ENCODE measurements around the gene POU3F1. TPM values are rescaled to one million over a fixed set of nuclear protein-coding genes. Genes with fewer than 3 reads are reported as not detected.

Gene POU3F1
- total RNA-seq, 4 donors from 2014 or later: 2.1 to 4.5 (median 2.8) TPM

DNA sequence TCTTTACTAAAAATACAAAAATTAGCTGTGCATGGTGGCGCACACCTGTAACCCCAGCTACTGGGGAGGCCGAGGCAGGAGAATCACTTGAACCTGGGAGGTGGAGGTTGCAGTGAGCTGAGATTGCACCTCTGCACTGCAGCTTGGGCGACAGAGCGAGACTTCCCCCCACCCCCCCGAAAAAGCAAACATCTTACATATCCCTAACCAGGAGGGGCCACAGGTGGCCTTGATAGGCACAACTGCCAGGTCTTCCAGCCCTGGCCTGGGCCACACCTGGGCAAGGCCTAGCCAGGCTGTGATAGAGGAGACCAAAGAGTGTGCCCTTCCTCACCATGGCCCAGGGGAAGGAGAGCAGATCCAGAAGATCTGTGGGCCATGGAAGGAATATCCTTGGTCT is 28.6 kb upstream of the POU3F1 start:
- Histone ChIP-seq H3K27me3 (peaks cover 0 to 34% (median 0%) of the 10 kb centered on the region in 4 donors), H3K4me3 (no peak overlapping the region), H3K9me3 (no peaks in the 10 kb centered on the region), H3K27ac (no peak overlapping the region), H3K4me1 (peaks cover 8 to 48% (median 28%) of the 10 kb centered on the region in 3 donors), H3K36me3 (no peaks in the 10 kb centered on the region)
- no peak for DNase-seq
- TF ChIP-seq, protein P1, sequence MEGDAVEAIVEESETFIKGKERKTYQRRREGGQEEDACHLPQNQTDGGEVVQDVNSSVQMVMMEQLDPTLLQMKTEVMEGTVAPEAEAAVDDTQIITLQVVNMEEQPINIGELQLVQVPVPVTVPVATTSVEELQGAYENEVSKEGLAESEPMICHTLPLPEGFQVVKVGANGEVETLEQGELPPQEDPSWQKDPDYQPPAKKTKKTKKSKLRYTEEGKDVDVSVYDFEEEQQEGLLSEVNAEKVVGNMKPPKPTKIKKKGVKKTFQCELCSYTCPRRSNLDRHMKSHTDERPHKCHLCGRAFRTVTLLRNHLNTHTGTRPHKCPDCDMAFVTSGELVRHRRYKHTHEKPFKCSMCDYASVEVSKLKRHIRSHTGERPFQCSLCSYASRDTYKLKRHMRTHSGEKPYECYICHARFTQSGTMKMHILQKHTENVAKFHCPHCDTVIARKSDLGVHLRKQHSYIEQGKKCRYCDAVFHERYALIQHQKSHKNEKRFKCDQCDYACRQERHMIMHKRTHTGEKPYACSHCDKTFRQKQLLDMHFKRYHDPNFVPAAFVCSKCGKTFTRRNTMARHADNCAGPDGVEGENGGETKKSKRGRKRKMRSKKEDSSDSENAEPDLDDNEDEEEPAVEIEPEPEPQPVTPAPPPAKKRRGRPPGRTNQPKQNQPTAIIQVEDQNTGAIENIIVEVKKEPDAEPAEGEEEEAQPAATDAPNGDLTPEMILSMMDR (IDR thresholded peaks at IDR 0.05): no peak
- TF ChIP-seq POLR2A (IDR thresholded peaks at IDR 0.05): no peak
- intact Hi-C loops (cut with DNase I): no loop called here
- 85 to 93% methylated on average over 5 of the region's 5 CpGs for WGBS, 2 donors

DNA sequence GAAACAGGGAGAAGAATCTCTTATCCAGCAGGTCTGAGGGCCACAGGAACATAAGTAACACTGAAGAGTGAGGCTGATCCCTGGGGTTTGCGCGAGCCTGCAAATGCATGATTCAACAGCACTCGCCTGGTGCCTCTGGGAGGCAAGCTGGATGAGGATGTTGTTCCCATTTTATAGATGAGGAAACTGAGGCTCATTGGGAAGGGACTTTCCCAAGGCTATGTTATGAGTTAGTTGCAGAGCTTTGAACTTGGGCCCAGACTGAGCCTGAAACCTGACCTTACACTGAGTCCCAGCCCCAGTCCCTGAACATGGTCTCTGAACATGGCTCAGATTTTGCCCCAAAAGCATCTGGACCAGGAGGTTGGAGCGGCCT is 27.7 kb upstream of the POU3F1 start:
- Histone ChIP-seq H3K4me3 (no peak overlapping the region), H3K4me1 (peaks cover 8 to 53% (median 28%) of the 10 kb centered on the region in 3 donors), H3K27ac (peak overlapping the region; percentile 64 to 72 (median 68)), H3K27me3 (peaks cover 0 to 43% (median 0%) of the 10 kb centered on the region in 4 donors), H3K9me3 (no peaks in the 10 kb centered on the region), H3K36me3 (no peaks in the 10 kb centered on the region)
- WGBS, 2 donors: 33 to 64% methylated on average over 4 of the region's 4 CpGs
- intact Hi-C loops (cut with DNase I): no loop called here
- no peak for TF ChIP-seq POLR2A (IDR thresholded peaks at IDR 0.05)
- TF ChIP-seq, protein P1 (IDR thresholded peaks at IDR 0.05): no peak
- no peak for DNase-seq

DNA sequence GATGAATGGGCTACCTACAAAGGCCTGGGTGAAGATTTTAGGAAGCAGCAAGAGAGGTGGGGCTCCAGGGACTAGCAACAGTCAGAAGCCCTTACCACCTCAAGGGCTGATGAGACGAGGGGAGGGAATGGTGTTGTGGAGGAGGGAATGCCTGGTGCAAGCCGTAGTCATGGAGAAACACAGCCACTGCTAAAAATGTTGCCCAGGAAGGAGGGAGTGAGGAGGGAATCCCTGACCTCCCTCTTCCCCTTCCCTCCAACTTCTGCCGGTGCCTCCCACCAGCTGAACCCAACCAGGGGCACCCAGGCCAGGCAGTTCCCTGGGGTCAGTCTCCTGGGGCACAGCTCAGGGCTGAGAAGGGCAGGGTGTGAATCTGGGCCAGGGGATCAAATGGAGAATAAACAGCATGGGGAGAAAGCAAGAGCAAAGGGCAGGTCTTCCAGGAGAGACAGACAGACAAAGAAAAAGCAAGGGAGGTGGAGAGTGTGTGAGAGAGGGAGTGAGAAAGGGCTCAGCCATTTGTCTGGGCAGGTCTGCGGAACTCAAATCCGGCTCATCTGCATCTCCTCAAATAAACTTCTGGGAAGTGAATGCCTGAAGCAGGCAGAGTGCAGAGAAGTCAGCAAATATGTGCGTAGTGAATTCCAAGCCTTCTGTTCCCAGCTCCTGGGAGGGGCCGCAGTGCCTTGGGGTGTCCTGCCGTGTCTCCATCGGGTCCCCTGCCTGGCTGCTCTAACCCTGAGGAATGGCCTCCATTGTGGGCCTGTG is 27.1 kb upstream of the POU3F1 start:
- Histone ChIP-seq H3K9me3 (no peaks in the 10 kb centered on the region), H3K4me1 (peaks cover 8 to 53% (median 28%) of the 10 kb centered on the region in 3 donors), H3K4me3 (no peak overlapping the region), H3K36me3 (no peaks in the 10 kb centered on the region), H3K27ac (peak overlapping the region; percentile 64 to 72 (median 68)), H3K27me3 (peaks cover 0 to 49% (median 0%) of the 10 kb centered on the region in 4 donors)
- WGBS, 2 donors: 21 to 28% methylated on average over 9 of the region's 9 CpGs
- no peak for TF ChIP-seq POLR2A (IDR thresholded peaks at IDR 0.05)
- TF ChIP-seq, protein P1 (IDR thresholded peaks at IDR 0.05): no peak
- no peak for DNase-seq
- intact Hi-C loops (cut with DNase I): no loop called here

DNA sequence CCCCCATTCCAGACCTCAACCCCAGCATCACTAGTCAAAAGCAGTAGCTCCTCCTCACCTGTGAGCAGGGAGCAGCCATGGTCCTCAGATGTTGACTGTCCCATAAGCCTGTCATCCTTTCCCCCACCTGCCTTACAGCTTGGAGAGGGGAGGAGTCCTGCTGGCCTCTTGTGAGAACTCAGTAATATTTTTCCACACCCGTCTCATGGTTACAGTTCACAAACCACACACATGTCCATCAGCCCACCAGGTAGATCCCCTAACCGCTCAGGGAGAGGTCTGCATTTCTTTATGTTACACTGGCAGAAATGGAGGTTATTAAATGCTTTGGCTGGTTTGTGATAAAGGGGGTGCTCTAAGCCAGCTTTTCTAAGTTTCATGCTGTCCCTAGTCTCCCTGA is 26.3 kb upstream of the POU3F1 start:
- 83 to 87% methylated on average over 2 of the region's 2 CpGs for WGBS, 2 donors
- DNase-seq: no peak
- Histone ChIP-seq H3K36me3 (no peaks in the 10 kb centered on the region), H3K4me3 (no peak overlapping the region), H3K9me3 (no peaks in the 10 kb centered on the region), H3K4me1 (peaks cover 8 to 53% (median 28%) of the 10 kb centered on the region in 3 donors), H3K27me3 (peaks cover 0 to 56% (median 0%) of the 10 kb centered on the region in 4 donors), H3K27ac (peak overlapping the region; percentile 2 to 68 (median 66))
- intact Hi-C loops (cut with DNase I): no loop called here
- TF ChIP-seq, protein P1 (IDR thresholded peaks at IDR 0.05): no peak
- no peak for TF ChIP-seq POLR2A (IDR thresholded peaks at IDR 0.05)

Data from esophagus squamous epithelium (tissue), 5 donors.